ENCODE measurements around the gene SCRN2.

The SCRN2 gene

GRCh38 chr17:47840742-47841487 is at the start of gene SCRN2:
TSS of gene SCRN2 (minus strand) at chr17:47841273. CDS start at chr17:47840843, 430 bp downstream.
- peak; percentile 75 for DNase-seq (ENCODE audit: low read depth)

- DNase-seq (ENCODE audit: low read depth): peak; percentile 62
Measured at GRCh38 chr17:47889734-47890529, 48.9 kb upstream of the SCRN2 start.

GRCh38 chr17:47888293-47888692 is 47.2 kb upstream of the SCRN2 start:
- no peak for DNase-seq (ENCODE audit: low read depth)

GRCh38 chr17:47884905-47885730 is 44.0 kb upstream of the SCRN2 start:
- no peak for DNase-seq (ENCODE audit: low read depth)

GRCh38 chr17:47884427-47884740 is 43.3 kb upstream of the SCRN2 start:
- DNase-seq (ENCODE audit: low read depth): no peak

GRCh38 chr17:47883589-47884426 is 42.7 kb upstream of the SCRN2 start:
- DNase-seq (ENCODE audit: low read depth): no peak

- no peak for DNase-seq (ENCODE audit: low read depth)
Measured at GRCh38 chr17:47882695-47883588, 41.9 kb upstream of the SCRN2 start.

GRCh38 chr17:47882247-47882646 is 41.2 kb upstream of the SCRN2 start:
- DNase-seq (ENCODE audit: low read depth): no peak

- DNase-seq (ENCODE audit: low read depth): no peak
Measured at GRCh38 chr17:47879776-47880454, 38.8 kb upstream of the SCRN2 start.

GRCh38 chr17:47879028-47879585 is 38.0 kb upstream of the SCRN2 start:
- no peak for DNase-seq (ENCODE audit: low read depth)

GRCh38 chr17:47878203-47879027 is 37.3 kb upstream of the SCRN2 start:
- DNase-seq (ENCODE audit: low read depth): no peak

GRCh38 chr17:47877368-47878034 is 36.4 kb upstream of the SCRN2 start:
- DNase-seq (ENCODE audit: low read depth): no peak

- no peak for DNase-seq (ENCODE audit: low read depth)
Measured at GRCh38 chr17:47875011-47875985, 34.2 kb upstream of the SCRN2 start.

- no peak for DNase-seq (ENCODE audit: low read depth)
Measured at GRCh38 chr17:47873200-47874090, 32.4 kb upstream of the SCRN2 start.

GRCh38 chr17:47872651-47873161 is 31.6 kb upstream of the SCRN2 start:
- DNase-seq (ENCODE audit: low read depth): no peak
